Caco-2 (cell line): ENCODE measurements around the gene TNFRSF25. TPM values are rescaled to one million over a fixed set of nuclear protein-coding genes. Genes with fewer than 3 reads are reported as not detected.

Source experiments
- BruUV-seq: library from RNA; stranded (reverse); fragments of 400-500 nt; replicated peaks from 2 replicates; lab custom pipeline; 2021; lab: Mats Ljungman, UMichigan
- CTCF ChIA-PET: fragments of 300-600 bp; sonication (Branson Sonifier 250); formaldehyde crosslinking; loops from one replicate; lab custom pipeline; 2022; ENCODE audit warnings: antibody characterized with exemption; lab: Charles Lee
- POLR2A ChIA-PET: fragments of 300-600 bp; sonication (Branson Sonifier 250); formaldehyde crosslinking; loops from one replicate; lab custom pipeline; 2022; ENCODE audit warnings: antibody characterized with exemption; lab: Charles Lee
- DNase-seq, 2 experiments: peaks; one replicate each; pipeline versions ENCODE4 v3.0.0 to v3.0.0-alpha.2; 2020 to 2022
- H3K27me3 ChIP-seq: replicated peaks from 2 replicates; pipeline ENCODE4 v1.6.0; 2011; ENCODE audit warnings: low read length; ENCODE audit not compliant: control insufficient read depth, insufficient read depth
- H3K36me3 ChIP-seq: 2 replicates; pipeline ENCODE4 v1.5.1; 2011; ENCODE audit warnings: low read length; ENCODE audit not compliant: control insufficient read depth, insufficient read depth
- H3K4me1 ChIP-seq: fragments of 250-450 bp; sonication (Bioruptor Pico); 2 replicates; pipeline ENCODE4 v1.5.1; 2020; ENCODE audit warnings: mild to moderate bottlenecking
- H3K4me3 ChIP-seq: 2 replicates; pipeline ENCODE4 v1.5.1; 2011; ENCODE audit warnings: low read depth, mild to moderate bottlenecking, control low read depth, low read length
- H3K9me3 ChIP-seq: fragments of 250-450 bp; sonication (Bioruptor Pico); 2 replicates; pipeline ENCODE4 v1.5.1; 2020; ENCODE audit warnings: mild to moderate bottlenecking, moderate library complexity
- H3K27ac Mint-ChIP-seq: one replicate; pipeline ENCODE4 v1.8.0; 2022; ENCODE audit warnings: mixed read lengths; ENCODE audit not compliant: unreplicated experiment
- H3K27me3 Mint-ChIP-seq: one replicate; pipeline ENCODE4 v1.8.0; 2022; ENCODE audit warnings: mixed read lengths; ENCODE audit not compliant: insufficient read depth, unreplicated experiment
- H3K36me3 Mint-ChIP-seq: one replicate; pipeline ENCODE4 v1.8.0; 2022; ENCODE audit warnings: mild to moderate bottlenecking, mixed read lengths; ENCODE audit not compliant: insufficient read depth, unreplicated experiment
- H3K4me1 Mint-ChIP-seq: one replicate; pipeline ENCODE4 v1.8.0; 2022; ENCODE audit warnings: low read depth, mixed read lengths; ENCODE audit not compliant: unreplicated experiment
- H3K4me3 Mint-ChIP-seq: one replicate; pipeline ENCODE4 v1.8.0; 2022; ENCODE audit warnings: mild to moderate bottlenecking, moderate library complexity, mixed read lengths; ENCODE audit not compliant: unreplicated experiment
- H3K9me3 Mint-ChIP-seq: one replicate; pipeline ENCODE4 v1.8.0; 2022; ENCODE audit warnings: mixed read lengths; ENCODE audit not compliant: unreplicated experiment
- CTCF ChIP-seq, 2 experiments: fragments of 200-600 bp in 1 of 2; IDR thresholded peaks; 1 replicate in 1 of 2; 2 replicates in 1 of 2; pipeline versions ENCODE4 v1.5.1 to v1.8.0; 2011 to 2022; ENCODE audit warnings: antibody characterized with exemption in 1 of 2, control low read depth in 1 of 2, inconsistent platforms in 1 of 2, low read depth in 1 of 2, low read length in 1 of 2, mild to moderate bottlenecking in 1 of 2, moderate library complexity in 1 of 2; ENCODE audit not compliant: insufficient read depth in 1 of 2, severe bottlenecking in 1 of 2, unreplicated experiment in 1 of 2
- intact Hi-C: fragments of 100-400 bp; cut with micrococcal nuclease; formaldehyde crosslinking; loops from one replicate; pipeline ENCODE4 v1.10.0; 2022; ENCODE audit not compliant: unreplicated experiment
- total RNA-seq: library from RNA; stranded (reverse); gene quantifications from 2 replicates; pipeline ENCODE4 v1.2.3, GENCODE V29; 2022

TNFRSF25 gene
- total RNA-seq, 1 experiment from 2014 or later = 16.3 TPM

GRCh38 chr1:6419804-6420453 is 46.0 kb downstream of the TNFRSF25 start, which contains the start of gene HES2:
Gene HES2, minus strand, starts transcription at chr1:6419919. Its CDS starts 99 bp downstream, at chr1:6419820.
- Histone ChIP-seq H3K36me3 (no peaks in the 10 kb centered on the region), H3K4me3 (peak within 1 kb of the TSS; percentile 40), H3K27me3 (peaks cover 2% of the 10 kb centered on the region), H3K9me3 (no peaks in the 10 kb centered on the region), H3K4me1 (peaks cover 18% of the 10 kb centered on the region)
- BruUV-seq = no TSS peak
- DNase-seq = peak in 1 of 2 experiments; percentile 47
- H3K4me3 Mint-ChIP-seq = peak within 1 kb of the TSS; percentile 63
- peaks cover 6% of the 10 kb centered on the region for H3K4me1 Mint-ChIP-seq
- intact Hi-C loops = no loop called here
- no peaks in the 10 kb centered on the region for H3K9me3 Mint-ChIP-seq
- TF ChIP-seq CTCF (IDR thresholded peaks at IDR 0.05; ENCODE audit: insufficient read depth in 1 of 2, low read depth in 1 of 2, low read length in 1 of 2, severe bottlenecking in 1 of 2, unreplicated experiment in 1 of 2) = no peak
- H3K27me3 Mint-ChIP-seq = peaks cover 7% of the 10 kb centered on the region
- ChIA-PET CTCF (interaction anchor here (0.5 to 2.2 kb wide), 5 partner anchors 11 to 72 kb away, joined by 3 to 12 read pairs (median 3); no protein-coding TSS in a partner anchor), POLR2A (interaction anchor here (0.7 kb wide), 1 partner anchor 26 kb away, joined by 10 read pairs; no protein-coding TSS in a partner anchor)
- no peak within 1 kb of the TSS for H3K27ac Mint-ChIP-seq
- H3K36me3 Mint-ChIP-seq = no peaks in the 10 kb centered on the region

- Mint-ChIP-seq H3K27ac (no peak overlapping the region), H3K9me3 (no peaks in the 10 kb centered on the region), H3K36me3 (no peaks in the 10 kb centered on the region), H3K4me1 (peaks cover 6% of the 10 kb centered on the region), H3K27me3 (peaks cover 7% of the 10 kb centered on the region), H3K4me3 (peak overlapping the region; percentile 63)
- CTCF ChIA-PET = interaction anchor here (0.5 to 2.2 kb wide), 5 partner anchors 10 to 72 kb away, joined by 3 to 12 read pairs (median 3); no protein-coding TSS in a partner anchor
- Histone ChIP-seq H3K36me3 (no peaks in the 10 kb centered on the region), H3K4me3 (peak overlapping the region; percentile 40), H3K9me3 (no peaks in the 10 kb centered on the region), H3K27me3 (peaks cover 2% of the 10 kb centered on the region), H3K4me1 (peaks cover 21% of the 10 kb centered on the region)
- intact Hi-C loops = no loop called here
- no peak for DNase-seq
- TF ChIP-seq CTCF (IDR thresholded peaks at IDR 0.05; ENCODE audit: insufficient read depth in 1 of 2, low read depth in 1 of 2, low read length in 1 of 2, severe bottlenecking in 1 of 2, unreplicated experiment in 1 of 2) = no peak
- BruUV-seq = no TSS peak
- POLR2A ChIA-PET = interaction anchor here (0.6 to 0.7 kb wide), 2 partner anchors 25 to 105 kb away, joined by 3 to 10 read pairs; no protein-coding TSS in a partner anchor
Observed at GRCh38 chr1:6419397-6419803, 46.6 kb downstream of the TNFRSF25 start.

- H3K36me3 Mint-ChIP-seq = no peaks in the 10 kb centered on the region
- Histone ChIP-seq H3K4me3 (peak overlapping the region; percentile 40), H3K4me1 (peaks cover 20% of the 10 kb centered on the region), H3K27me3 (peaks cover 2% of the 10 kb centered on the region; the same call in 1 of the 2 replicates), H3K36me3 (no peaks in the 10 kb centered on the region), H3K9me3 (no peaks in the 10 kb centered on the region)
- intact Hi-C loops = no loop called here
- H3K27me3 Mint-ChIP-seq = peaks cover 7% of the 10 kb centered on the region
- ChIA-PET POLR2A (interaction anchor here (0.6 kb wide), 1 partner anchor 105 kb away, joined by 3 read pairs; no protein-coding TSS in a partner anchor), CTCF (interaction anchor here (0.5 to 2.2 kb wide), 3 partner anchors 19 to 71 kb away, joined by 3 to 12 read pairs (median 10); no protein-coding TSS in a partner anchor)
- H3K4me1 Mint-ChIP-seq = peaks cover 6% of the 10 kb centered on the region
- H3K27ac Mint-ChIP-seq = no peak overlapping the region
- peak overlapping the region; percentile 63 for H3K4me3 Mint-ChIP-seq
- BruUV-seq = no TSS peak
- TF ChIP-seq CTCF (IDR thresholded peaks at IDR 0.05; ENCODE audit: insufficient read depth in 1 of 2, low read depth in 1 of 2, low read length in 1 of 2, severe bottlenecking in 1 of 2, unreplicated experiment in 1 of 2) = no peak
- no peaks in the 10 kb centered on the region for H3K9me3 Mint-ChIP-seq
- no peak for DNase-seq
Observed at GRCh38 chr1:6418668-6419396, 47.1 kb downstream of the TNFRSF25 start.
